Measurements from ENCODE around the gene GRK7. TPM values are rescaled to one million over a fixed set of nuclear protein-coding genes. Genes with fewer than 3 reads are reported as not detected.

Gene GRK7
- total and polyA plus RNA-seq, 2 of the 13 experiments (the other 11 are each of a cell fraction or from before 2014, with no cell fraction given): not detected

DNA sequence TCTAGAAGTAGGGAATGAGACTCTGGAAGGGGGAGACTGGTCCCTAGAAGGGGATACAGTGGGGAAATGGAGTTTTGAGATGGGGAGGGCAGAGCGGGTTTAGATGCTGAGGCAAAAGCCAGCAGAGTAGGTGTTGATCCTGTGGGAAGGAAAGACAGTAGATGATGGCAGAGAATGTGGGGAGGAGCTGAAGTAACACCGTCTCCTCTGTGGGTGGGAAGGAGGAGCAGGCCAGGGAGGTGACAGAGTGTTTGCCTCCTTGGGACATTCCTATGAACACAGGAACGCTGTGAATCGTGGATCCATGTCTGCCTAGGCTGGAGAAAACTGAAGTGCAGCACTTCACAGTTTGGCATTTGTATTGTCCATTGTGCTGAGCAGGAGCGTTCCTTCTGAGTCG lies 20.4 kb downstream of the GRK7 start (continued):
- TF ChIP-seq, protein P1, sequence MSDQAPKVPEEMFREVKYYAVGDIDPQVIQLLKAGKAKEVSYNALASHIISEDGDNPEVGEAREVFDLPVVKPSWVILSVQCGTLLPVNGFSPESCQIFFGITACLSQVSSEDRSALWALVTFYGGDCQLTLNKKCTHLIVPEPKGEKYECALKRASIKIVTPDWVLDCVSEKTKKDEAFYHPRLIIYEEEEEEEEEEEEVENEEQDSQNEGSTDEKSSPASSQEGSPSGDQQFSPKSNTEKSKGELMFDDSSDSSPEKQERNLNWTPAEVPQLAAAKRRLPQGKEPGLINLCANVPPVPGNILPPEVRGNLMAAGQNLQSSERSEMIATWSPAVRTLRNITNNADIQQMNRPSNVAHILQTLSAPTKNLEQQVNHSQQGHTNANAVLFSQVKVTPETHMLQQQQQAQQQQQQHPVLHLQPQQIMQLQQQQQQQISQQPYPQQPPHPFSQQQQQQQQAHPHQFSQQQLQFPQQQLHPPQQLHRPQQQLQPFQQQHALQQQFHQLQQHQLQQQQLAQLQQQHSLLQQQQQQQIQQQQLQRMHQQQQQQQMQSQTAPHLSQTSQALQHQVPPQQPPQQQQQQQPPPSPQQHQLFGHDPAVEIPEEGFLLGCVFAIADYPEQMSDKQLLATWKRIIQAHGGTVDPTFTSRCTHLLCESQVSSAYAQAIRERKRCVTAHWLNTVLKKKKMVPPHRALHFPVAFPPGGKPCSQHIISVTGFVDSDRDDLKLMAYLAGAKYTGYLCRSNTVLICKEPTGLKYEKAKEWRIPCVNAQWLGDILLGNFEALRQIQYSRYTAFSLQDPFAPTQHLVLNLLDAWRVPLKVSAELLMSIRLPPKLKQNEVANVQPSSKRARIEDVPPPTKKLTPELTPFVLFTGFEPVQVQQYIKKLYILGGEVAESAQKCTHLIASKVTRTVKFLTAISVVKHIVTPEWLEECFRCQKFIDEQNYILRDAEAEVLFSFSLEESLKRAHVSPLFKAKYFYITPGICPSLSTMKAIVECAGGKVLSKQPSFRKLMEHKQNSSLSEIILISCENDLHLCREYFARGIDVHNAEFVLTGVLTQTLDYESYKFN (CRISPR knock-in tag; conservative IDR thresholded peaks at IDR 0.05): no peak
- no peak for TF ChIP-seq ZNF775 (CRISPR knock-in tag; IDR thresholded peaks at IDR 0.05; ENCODE audit: borderline replicate concordance)

DNA sequence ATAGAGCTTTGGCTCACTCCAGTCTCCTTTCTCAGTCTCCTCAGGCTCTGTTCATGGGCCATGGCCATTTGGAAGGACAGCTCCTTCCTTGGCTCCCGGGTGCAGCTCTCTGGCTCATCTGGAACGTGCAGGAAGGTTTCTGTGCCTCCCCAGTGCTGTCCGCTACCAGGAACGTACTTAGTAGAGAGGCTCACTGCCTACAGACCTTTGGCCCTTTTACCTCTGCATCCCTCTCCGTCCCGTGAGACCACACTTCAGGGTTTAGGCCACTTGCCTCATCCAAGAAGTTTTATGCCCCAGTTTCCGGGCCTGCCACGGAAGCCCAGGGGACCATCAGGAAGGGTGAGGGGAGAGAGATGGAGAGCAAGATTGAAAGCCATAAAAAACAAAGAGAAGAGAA lies 20.9 kb downstream of the GRK7 start:
- CTCF ChIA-PET (ENCODE audit: low intra/inter-chr PET ratio, low total read pairs): no interaction called here
- no peaks in the 10 kb centered on the region for H3K79me2 ChIP-seq (ENCODE audit: insufficient read depth, low read length)
- BruUV-seq (replicated peaks): no TSS peak
- TF ChIP-seq, protein P2, sequence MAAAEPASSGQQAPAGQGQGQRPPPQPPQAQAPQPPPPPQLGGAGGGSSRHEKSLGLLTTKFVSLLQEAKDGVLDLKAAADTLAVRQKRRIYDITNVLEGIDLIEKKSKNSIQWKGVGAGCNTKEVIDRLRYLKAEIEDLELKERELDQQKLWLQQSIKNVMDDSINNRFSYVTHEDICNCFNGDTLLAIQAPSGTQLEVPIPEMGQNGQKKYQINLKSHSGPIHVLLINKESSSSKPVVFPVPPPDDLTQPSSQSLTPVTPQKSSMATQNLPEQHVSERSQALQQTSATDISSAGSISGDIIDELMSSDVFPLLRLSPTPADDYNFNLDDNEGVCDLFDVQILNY (CRISPR knock-in tag; conservative IDR thresholded peaks at IDR 0.05): no peak
- TF ChIP-seq ZNF136 (CRISPR knock-in tag; IDR thresholded peaks at IDR 0.05; ENCODE audit: low read depth) (no peak), ZNF792 (CRISPR knock-in tag; IDR thresholded peaks at IDR 0.05) (no peak), ARHGAP35 (CRISPR knock-in tag; IDR thresholded peaks at IDR 0.05; ENCODE audit: borderline replicate concordance) (no peak), ZBTB38 (CRISPR knock-in tag; IDR thresholded peaks at IDR 0.05) (no peak), ZNF557 (CRISPR knock-in tag; IDR thresholded peaks at IDR 0.05) (no peak), ZNF350 (CRISPR knock-in tag; IDR thresholded peaks at IDR 0.05; ENCODE audit: borderline replicate concordance, low read depth) (no peak), ZNF660 (CRISPR knock-in tag; IDR thresholded peaks at IDR 0.05; ENCODE audit: borderline replicate concordance, low read depth) (no peak), MED13 (CRISPR knock-in tag; IDR thresholded peaks at IDR 0.05) (no peak), CENPT (CRISPR knock-in tag; IDR thresholded peaks at IDR 0.05; ENCODE audit: low read depth) (no peak), PITX1 (CRISPR knock-in tag; IDR thresholded peaks at IDR 0.05) (no peak)
- TF ChIP-seq, protein P3, sequence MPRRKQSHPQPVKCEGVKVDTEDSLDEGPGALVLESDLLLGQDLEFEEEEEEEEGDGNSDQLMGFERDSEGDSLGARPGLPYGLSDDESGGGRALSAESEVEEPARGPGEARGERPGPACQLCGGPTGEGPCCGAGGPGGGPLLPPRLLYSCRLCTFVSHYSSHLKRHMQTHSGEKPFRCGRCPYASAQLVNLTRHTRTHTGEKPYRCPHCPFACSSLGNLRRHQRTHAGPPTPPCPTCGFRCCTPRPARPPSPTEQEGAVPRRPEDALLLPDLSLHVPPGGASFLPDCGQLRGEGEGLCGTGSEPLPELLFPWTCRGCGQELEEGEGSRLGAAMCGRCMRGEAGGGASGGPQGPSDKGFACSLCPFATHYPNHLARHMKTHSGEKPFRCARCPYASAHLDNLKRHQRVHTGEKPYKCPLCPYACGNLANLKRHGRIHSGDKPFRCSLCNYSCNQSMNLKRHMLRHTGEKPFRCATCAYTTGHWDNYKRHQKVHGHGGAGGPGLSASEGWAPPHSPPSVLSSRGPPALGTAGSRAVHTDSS (CRISPR knock-in tag; conservative IDR thresholded peaks at IDR 0.05): no peak
- TF ChIP-seq, protein P4, sequence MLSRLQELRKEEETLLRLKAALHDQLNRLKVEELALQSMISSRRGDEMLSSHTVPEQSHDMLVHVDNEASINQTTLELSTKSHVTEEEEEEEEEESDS (CRISPR knock-in tag; IDR thresholded peaks at IDR 0.05; ENCODE audit: borderline replicate concordance): no peak
- TF ChIP-seq, protein P5, sequence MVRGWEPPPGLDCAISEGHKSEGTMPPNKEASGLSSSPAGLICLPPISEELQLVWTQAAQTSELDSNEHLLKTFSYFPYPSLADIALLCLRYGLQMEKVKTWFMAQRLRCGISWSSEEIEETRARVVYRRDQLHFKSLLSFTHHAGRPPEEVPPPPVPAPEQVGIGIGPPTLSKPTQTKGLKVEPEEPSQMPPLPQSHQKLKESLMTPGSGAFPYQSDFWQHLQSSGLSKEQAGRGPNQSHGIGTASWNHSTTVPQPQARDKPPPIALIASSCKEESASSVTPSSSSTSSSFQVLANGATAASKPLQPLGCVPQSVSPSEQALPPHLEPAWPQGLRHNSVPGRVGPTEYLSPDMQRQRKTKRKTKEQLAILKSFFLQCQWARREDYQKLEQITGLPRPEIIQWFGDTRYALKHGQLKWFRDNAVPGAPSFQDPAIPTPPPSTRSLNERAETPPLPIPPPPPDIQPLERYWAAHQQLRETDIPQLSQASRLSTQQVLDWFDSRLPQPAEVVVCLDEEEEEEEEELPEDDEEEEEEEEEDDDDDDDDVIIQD (CRISPR knock-in tag; IDR thresholded peaks at IDR 0.05; ENCODE audit: low read depth): no peak

More for the DNA sequence above, 20.9 kb downstream of the GRK7 start:
- ATAC-seq (peak; percentile 77), DNase-seq (ENCODE audit: low spot score) (no peak), FAIRE-seq (no peak)
- H3K27me3 ChIP-seq (ENCODE audit: control insufficient read depth in 1 of 2, insufficient read depth in 2 of 2, low read length in 2 of 2): no peaks in the 10 kb centered on the region; a peak in 1 of 5 replicates
- peaks cover 13% of the 10 kb centered on the region for H3K4me1 ChIP-seq (ENCODE audit: insufficient read depth, low read length)
- 15% methylated on average over 8 of the region's 8 CpGs for WGBS (ENCODE audit: low lambda C conversion rate)
- no peak overlapping the region for H3K27ac ChIP-seq (ENCODE audit: extremely low read length, insufficient read depth, low read length)
- no peak overlapping the region for H3K9ac ChIP-seq (ENCODE audit: insufficient read depth, low read depth, low read length)
- no peaks in the 10 kb centered on the region for H3K9me3 ChIP-seq (ENCODE audit: low read length)
- in situ Hi-C loops (cut with HindIII; ENCODE audit: extremely low pct_ligation_motif_present, low pct_unique_long_range_greater_than_20kb) (no loop called here), intact Hi-C loops (cut with micrococcal nuclease; ENCODE audit: unreplicated experiment) (no loop called here)
- peak overlapping the region; percentile 57 for H3K4me2 ChIP-seq (ENCODE audit: low read depth, low read length)
- no peaks in the 10 kb centered on the region for H3K36me3 ChIP-seq (replicated peaks in 1 of 2; ENCODE audit: control insufficient read depth in 1 of 2, insufficient read depth in 2 of 2, low read length in 2 of 2)
- no peak overlapping the region for H2AFZ ChIP-seq (ENCODE audit: low read length)
- no peaks in the 10 kb centered on the region for H4K20me1 ChIP-seq (ENCODE audit: insufficient read depth, low read length)
- POLR2A ChIA-PET: no interaction called here
- H3K4me3 ChIP-seq (replicated peaks in 1 of 3; ENCODE audit: insufficient read depth in 1 of 3, low read depth in 2 of 3, low read length in 3 of 3): peak overlapping the region in 1 of 3 experiments; percentile 25; a peak in 1 of 6 replicates
